ENCODE data around the gene C2CD2.

The C2CD2 gene

DNA sequence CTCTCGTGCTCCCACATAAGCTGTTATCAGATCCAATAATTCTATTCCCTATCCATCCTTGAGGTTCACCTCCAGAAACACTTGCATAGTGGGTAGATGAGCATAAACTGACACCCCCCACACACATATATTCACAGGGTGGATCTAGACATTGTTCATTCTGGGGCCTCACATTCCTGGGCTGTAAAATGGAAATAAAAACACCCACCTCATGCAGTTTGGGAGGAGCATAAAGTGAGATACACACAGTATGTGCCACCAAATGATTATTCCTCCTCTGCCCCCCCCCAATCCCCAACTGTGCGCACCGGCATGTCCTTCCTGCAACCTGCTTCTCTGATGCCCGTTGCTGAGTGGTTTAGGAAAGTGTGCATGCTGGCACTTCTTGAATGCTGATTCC, 92.6 kb downstream of the C2CD2 start:
- Histone ChIP-seq H3K4me3 (ENCODE audit: insufficient read depth, low read depth, low read length, poor library complexity, severe bottlenecking) (no peak overlapping the region), H3K27me3 (replicated peaks; ENCODE audit: control insufficient read depth, insufficient read depth, low read length, poor library complexity, severe bottlenecking) (no peaks in the 10 kb centered on the region), H3K4me1 (ENCODE audit: control insufficient read depth, insufficient read depth, low read length, poor library complexity, severe bottlenecking) (no peaks in the 10 kb centered on the region), H3K9me3 (ENCODE audit: control insufficient read depth, low read length) (no peaks in the 10 kb centered on the region), H3K27ac (ENCODE audit: insufficient read depth, low read length, poor library complexity, severe bottlenecking) (no peak overlapping the region), H3K36me3 (ENCODE audit: control insufficient read depth, insufficient read depth, low read length) (peaks cover 18% of the 10 kb centered on the region)
- no peak for DNase-seq

DNA sequence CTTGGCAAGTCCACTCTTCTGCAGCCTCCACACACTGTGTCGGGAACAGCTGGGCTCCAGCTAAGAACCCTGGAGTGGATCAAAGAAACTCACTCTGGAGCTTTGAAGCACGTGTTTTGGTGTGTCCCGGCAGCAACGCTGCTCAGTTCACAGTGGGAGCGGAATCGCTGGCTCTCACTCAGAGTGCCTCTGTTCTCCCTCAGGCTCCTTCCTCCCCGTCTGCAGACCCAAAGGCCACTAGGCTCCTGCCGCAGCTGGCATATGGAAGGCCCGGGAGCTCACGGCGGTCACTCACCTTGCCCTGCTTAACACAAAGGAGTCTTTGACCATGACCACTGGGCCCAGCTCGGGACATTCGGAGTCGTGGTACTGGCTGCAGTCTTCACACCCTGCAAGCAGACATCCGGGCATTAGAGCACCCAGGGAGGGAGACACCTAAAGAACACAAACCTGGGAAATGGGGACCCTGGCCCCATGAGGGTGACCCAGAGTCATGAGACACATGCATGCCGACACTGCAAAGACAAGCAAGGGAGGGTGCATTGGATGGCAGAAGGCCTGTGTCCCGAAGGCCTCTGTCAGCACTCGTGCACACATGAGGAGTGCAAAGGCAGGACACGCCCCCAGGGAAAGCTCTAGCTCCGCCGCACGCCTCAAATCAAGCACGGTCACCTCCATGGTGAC, 94.4 kb downstream of the C2CD2 start:
- H3K36me3 ChIP-seq (ENCODE audit: control insufficient read depth, insufficient read depth, low read length): peaks cover 28% of the 10 kb centered on the region
- no peak overlapping the region for H3K4me3 ChIP-seq (ENCODE audit: insufficient read depth, low read depth, low read length, poor library complexity, severe bottlenecking)

DNA sequence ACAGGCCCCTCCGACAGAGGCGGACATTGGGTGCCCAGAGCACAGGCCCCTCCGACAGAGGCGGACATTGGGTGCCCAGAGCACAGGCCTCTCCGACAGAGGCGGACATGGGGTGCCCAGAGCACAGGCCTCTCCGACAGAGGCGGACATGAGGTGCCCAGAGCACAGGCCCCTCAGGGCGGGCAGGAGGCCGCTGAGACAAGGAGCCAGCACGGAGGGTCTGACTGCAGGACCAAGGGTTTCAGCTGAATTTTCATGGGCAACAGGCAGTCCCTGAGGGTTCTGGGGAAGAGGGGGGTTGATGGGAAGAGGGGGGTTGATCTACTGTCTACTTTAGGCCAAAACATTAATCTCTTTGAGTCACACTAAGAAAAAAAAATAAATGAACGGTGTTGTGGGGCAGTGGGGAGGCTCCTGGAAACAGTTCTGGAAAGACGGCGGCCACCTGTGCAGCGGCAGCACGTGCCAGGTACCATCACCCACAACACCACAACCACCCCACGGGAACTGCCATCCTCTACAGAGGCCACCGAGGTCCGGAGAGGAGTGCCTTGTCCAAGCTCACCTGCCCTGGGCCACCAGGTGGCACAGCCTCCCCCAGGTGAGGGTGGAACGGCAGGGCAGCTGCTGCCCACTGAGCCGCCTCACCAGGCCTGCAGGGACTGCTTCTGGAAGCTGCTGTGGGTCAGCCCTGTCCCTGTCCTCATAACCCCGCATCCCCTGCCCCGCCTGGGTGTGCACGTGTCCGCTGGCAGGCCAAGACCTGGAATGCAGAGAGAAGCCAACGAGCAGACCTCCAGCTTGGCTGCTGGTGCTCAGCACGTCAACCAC, 95.1 kb downstream of the C2CD2 start:
- H3K27ac ChIP-seq (ENCODE audit: insufficient read depth, low read length, poor library complexity, severe bottlenecking): no peak overlapping the region
- no peak for DNase-seq
- H3K4me3 ChIP-seq (ENCODE audit: insufficient read depth, low read depth, low read length, poor library complexity, severe bottlenecking): no peak overlapping the region
- no peaks in the 10 kb centered on the region for H3K9me3 ChIP-seq (ENCODE audit: control insufficient read depth, low read length)
- H3K4me1 ChIP-seq (ENCODE audit: control insufficient read depth, insufficient read depth, low read length, poor library complexity, severe bottlenecking): no peaks in the 10 kb centered on the region
- H3K27me3 ChIP-seq (replicated peaks; ENCODE audit: control insufficient read depth, insufficient read depth, low read length, poor library complexity, severe bottlenecking): no peaks in the 10 kb centered on the region
- H3K36me3 ChIP-seq (ENCODE audit: control insufficient read depth, insufficient read depth, low read length): peaks cover 36% of the 10 kb centered on the region

More for the DNA sequence above, 94.4 kb downstream of the C2CD2 start:
- Histone ChIP-seq H3K27ac (ENCODE audit: insufficient read depth, low read length, poor library complexity, severe bottlenecking) (no peak overlapping the region), H3K27me3 (replicated peaks; ENCODE audit: control insufficient read depth, insufficient read depth, low read length, poor library complexity, severe bottlenecking) (no peaks in the 10 kb centered on the region), H3K4me1 (ENCODE audit: control insufficient read depth, insufficient read depth, low read length, poor library complexity, severe bottlenecking) (no peaks in the 10 kb centered on the region), H3K9me3 (ENCODE audit: control insufficient read depth, low read length) (no peaks in the 10 kb centered on the region)
- DNase-seq: no peak

DNA sequence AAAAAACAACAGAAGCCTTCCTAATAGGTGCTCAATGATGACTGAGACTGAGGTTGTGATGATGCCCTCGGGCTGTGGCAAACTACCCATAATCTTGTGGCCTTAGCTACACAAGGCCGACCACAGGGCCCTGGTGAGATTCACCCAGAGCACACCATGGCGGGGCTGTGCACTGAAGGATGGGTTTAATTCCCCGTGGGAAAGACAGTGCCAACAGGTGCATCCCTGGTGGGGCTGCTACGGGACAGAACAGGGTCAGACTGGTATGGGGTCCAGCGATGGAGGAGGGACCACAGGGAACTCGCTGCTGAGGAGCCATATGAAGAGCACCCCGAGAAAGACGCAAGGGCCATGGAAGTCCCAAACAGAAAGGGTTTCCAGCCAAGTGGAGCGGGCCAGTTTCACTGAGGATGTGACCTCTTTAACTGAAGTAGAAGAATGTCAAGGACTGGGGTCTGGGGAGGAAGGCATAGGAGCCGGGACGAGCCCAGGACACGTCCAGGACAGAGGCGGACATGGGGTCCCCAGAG, 96.0 kb downstream of the C2CD2 start:
- no peaks in the 10 kb centered on the region for H3K4me1 ChIP-seq (ENCODE audit: control insufficient read depth, insufficient read depth, low read length, poor library complexity, severe bottlenecking)
- H3K4me3 ChIP-seq (ENCODE audit: insufficient read depth, low read depth, low read length, poor library complexity, severe bottlenecking): no peak overlapping the region
- no peaks in the 10 kb centered on the region for H3K27me3 ChIP-seq (replicated peaks; ENCODE audit: control insufficient read depth, insufficient read depth, low read length, poor library complexity, severe bottlenecking)
- no peak overlapping the region for H3K27ac ChIP-seq (ENCODE audit: insufficient read depth, low read length, poor library complexity, severe bottlenecking)
- no peaks in the 10 kb centered on the region for H3K9me3 ChIP-seq (ENCODE audit: control insufficient read depth, low read length)
- peaks cover 37% of the 10 kb centered on the region for H3K36me3 ChIP-seq (ENCODE audit: control insufficient read depth, insufficient read depth, low read length)
- no peak for DNase-seq

DNA sequence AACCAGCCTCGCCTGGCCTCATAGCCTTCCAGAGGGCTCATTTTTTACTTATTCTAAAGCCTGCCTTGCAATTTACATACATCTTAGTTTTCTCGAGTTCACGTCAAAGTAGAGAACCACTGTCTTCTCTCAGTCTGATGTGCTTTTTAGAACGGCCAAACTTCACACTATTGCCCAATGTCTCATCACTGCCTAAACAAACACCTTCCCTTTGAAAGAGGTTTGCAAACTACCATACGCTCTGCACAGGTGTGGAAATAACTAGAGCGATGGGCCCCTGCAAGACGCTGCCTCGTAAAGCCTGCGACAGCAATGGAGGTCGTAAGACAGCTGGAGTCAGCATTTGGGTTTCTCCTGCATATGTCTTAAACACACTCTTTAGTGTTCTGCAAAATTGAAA, 97.2 kb downstream of the C2CD2 start:
- no peak overlapping the region for H3K27ac ChIP-seq (ENCODE audit: insufficient read depth, low read length, poor library complexity, severe bottlenecking)
- DNase-seq: no peak
- no peaks in the 10 kb centered on the region for H3K9me3 ChIP-seq (ENCODE audit: control insufficient read depth, low read length)
- H3K27me3 ChIP-seq (replicated peaks; ENCODE audit: control insufficient read depth, insufficient read depth, low read length, poor library complexity, severe bottlenecking): no peaks in the 10 kb centered on the region
- H3K36me3 ChIP-seq (ENCODE audit: control insufficient read depth, insufficient read depth, low read length): peaks cover 48% of the 10 kb centered on the region
- no peak overlapping the region for H3K4me3 ChIP-seq (ENCODE audit: insufficient read depth, low read depth, low read length, poor library complexity, severe bottlenecking)
- no peaks in the 10 kb centered on the region for H3K4me1 ChIP-seq (ENCODE audit: control insufficient read depth, insufficient read depth, low read length, poor library complexity, severe bottlenecking)

DNA sequence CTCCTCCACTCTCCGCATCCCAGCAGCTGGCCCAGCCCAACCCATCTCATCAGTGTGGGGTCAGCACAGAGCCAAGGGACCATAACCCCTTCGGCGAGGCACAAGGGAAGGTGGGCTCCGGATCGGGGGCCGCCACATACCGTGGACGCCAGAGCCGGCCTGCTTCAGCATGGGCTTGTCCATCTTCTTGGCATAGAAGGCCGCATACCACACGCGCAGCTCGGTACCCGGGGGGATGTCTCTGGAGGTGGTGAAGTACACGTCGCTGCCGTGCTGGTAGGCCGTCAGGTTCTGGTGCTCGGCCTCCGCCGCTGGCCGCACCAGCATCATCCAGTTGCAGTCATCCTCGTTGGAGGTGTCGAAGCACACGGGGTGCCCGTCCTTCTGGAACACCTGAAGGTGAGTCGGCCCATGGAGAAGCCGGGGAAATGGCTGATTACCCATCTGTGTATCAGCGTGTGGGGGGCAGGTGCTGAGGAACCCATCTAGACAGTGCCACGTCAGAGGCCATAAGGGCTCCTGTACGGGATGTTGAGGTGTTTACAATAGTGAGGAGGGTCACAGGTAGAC, 99.3 kb downstream of the C2CD2 start:
- no peaks in the 10 kb centered on the region for H3K4me1 ChIP-seq (ENCODE audit: control insufficient read depth, insufficient read depth, low read length, poor library complexity, severe bottlenecking)
- no peaks in the 10 kb centered on the region for H3K27me3 ChIP-seq (replicated peaks; ENCODE audit: control insufficient read depth, insufficient read depth, low read length, poor library complexity, severe bottlenecking)
- no peak for DNase-seq
- peaks cover 44% of the 10 kb centered on the region for H3K36me3 ChIP-seq (ENCODE audit: control insufficient read depth, insufficient read depth, low read length)
- H3K9me3 ChIP-seq (ENCODE audit: control insufficient read depth, low read length): no peaks in the 10 kb centered on the region
- no peak overlapping the region for H3K4me3 ChIP-seq (ENCODE audit: insufficient read depth, low read depth, low read length, poor library complexity, severe bottlenecking)
- no peak overlapping the region for H3K27ac ChIP-seq (ENCODE audit: insufficient read depth, low read length, poor library complexity, severe bottlenecking)

DNA sequence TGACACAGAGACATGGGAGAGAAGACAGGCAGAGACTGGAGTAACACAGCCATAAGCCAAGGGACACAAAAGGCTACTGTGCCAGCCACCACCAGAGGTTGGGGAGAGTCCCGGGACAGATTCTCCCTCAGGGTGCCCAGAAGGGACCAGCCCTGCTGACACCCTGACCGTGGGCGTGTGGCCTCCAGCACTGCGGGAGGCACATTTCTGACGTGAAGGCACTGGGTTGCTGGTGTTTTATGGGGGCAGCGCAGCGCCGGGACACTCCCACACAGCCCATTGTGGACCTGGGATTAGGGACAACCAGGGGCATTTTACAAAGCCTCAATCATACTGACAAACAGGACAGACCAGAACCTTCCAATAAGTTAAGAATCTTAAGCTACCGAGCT, 100.9 kb downstream of the C2CD2 start:
- no peaks in the 10 kb centered on the region for H3K4me1 ChIP-seq (ENCODE audit: control insufficient read depth, insufficient read depth, low read length, poor library complexity, severe bottlenecking)
- H3K9me3 ChIP-seq (ENCODE audit: control insufficient read depth, low read length): no peaks in the 10 kb centered on the region
- H3K36me3 ChIP-seq (ENCODE audit: control insufficient read depth, insufficient read depth, low read length): peaks cover 40% of the 10 kb centered on the region
- H3K4me3 ChIP-seq (ENCODE audit: insufficient read depth, low read depth, low read length, poor library complexity, severe bottlenecking): no peak overlapping the region
- no peak for DNase-seq
- no peak overlapping the region for H3K27ac ChIP-seq (ENCODE audit: insufficient read depth, low read length, poor library complexity, severe bottlenecking)
- H3K27me3 ChIP-seq (replicated peaks; ENCODE audit: control insufficient read depth, insufficient read depth, low read length, poor library complexity, severe bottlenecking): no peaks in the 10 kb centered on the region

DNA sequence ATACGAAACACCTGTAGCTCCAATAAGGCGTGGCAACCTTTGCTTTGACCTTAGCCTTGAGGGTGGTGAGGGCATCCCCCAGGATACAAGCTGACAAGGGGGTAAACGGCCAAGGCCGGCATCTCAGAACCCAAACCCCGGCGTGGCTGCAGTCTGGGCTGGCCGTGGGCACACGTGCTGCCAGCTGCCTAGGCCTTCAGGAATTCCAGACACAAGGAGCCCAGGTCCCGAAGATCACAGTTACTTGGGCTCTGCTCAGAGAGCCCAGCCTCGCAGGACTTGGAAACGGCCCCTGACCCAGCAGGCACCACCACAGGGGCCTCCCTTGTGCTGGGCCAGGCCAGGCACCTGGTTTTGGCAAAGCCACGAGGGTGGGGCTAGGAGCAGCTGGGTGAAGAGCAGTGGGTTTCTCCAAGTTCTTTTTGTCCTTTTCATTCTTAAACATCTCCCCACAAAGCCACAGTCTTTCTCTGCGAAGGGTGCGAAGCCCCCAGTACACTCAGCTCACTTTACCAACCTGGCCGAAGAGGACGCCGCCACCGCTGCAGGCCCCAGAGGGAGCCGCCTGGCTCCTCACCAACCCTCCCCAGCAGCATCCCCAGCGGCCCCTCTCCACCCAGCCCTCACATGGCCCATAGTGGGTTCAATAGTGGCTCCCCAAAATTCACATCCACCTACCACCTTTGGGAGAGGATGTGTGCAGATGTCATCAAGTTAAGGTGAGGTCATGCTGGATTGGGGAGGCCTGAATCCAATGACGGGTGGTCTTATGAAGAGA, 101.5 kb downstream of the C2CD2 start:
- peaks cover 42% of the 10 kb centered on the region for H3K36me3 ChIP-seq (ENCODE audit: control insufficient read depth, insufficient read depth, low read length)

DNA sequence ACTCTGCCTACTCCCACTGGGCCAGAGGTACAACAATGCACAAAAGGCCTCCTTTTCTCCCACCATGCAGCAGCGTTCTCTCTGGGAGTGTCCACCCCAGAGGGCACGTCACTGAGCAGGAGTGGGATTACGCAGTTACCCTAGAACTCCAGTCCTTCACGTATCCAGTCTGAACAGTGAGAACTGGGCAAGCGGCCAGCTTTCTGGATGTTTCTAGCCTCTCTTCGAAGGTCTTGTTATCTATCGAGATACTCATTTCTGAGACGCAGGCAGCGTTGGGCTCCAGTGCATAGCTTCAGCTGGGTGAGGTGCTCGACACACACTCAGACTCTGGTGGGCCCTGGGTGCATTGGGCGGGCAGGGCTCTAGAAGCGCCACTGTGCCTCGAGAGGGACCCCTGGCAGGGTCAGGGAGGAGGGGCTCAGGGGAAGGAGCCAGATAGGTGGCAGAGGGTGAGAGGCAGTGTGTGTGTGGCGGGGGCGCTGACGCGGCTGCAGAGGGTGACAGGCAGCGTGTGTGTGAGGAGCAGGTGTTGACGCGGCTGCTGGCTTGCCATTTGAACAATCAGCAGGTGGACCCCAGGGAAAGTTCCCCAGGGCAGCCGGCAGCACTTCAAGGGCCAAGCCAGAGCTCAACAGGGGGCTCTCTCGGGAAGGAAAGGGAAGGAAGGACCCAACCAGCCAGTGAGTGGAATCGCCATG, 102.6 kb downstream of the C2CD2 start:
- DNase-seq: no peak
- Histone ChIP-seq H3K4me3 (ENCODE audit: insufficient read depth, low read depth, low read length, poor library complexity, severe bottlenecking) (no peak overlapping the region), H3K4me1 (ENCODE audit: control insufficient read depth, insufficient read depth, low read length, poor library complexity, severe bottlenecking) (no peaks in the 10 kb centered on the region), H3K27ac (ENCODE audit: insufficient read depth, low read length, poor library complexity, severe bottlenecking) (no peak overlapping the region), H3K36me3 (ENCODE audit: control insufficient read depth, insufficient read depth, low read length) (peaks cover 38% of the 10 kb centered on the region), H3K9me3 (ENCODE audit: control insufficient read depth, low read length) (no peaks in the 10 kb centered on the region), H3K27me3 (replicated peaks; ENCODE audit: control insufficient read depth, insufficient read depth, low read length, poor library complexity, severe bottlenecking) (no peaks in the 10 kb centered on the region)

More for the DNA sequence above, 101.5 kb downstream of the C2CD2 start:
- H3K27me3 ChIP-seq (replicated peaks; ENCODE audit: control insufficient read depth, insufficient read depth, low read length, poor library complexity, severe bottlenecking): no peaks in the 10 kb centered on the region
- H3K4me1 ChIP-seq (ENCODE audit: control insufficient read depth, insufficient read depth, low read length, poor library complexity, severe bottlenecking): no peaks in the 10 kb centered on the region
- no peak overlapping the region for H3K27ac ChIP-seq (ENCODE audit: insufficient read depth, low read length, poor library complexity, severe bottlenecking)
- H3K4me3 ChIP-seq (ENCODE audit: insufficient read depth, low read depth, low read length, poor library complexity, severe bottlenecking): no peak overlapping the region
- DNase-seq: no peak
- no peaks in the 10 kb centered on the region for H3K9me3 ChIP-seq (ENCODE audit: control insufficient read depth, low read length)

All from effector memory CD4-positive, alpha-beta T cell (primary cell).